Glutamatergic neuron (in vitro differentiated cells): ENCODE data around the gene SNAP25. TPM values are rescaled to one million over a fixed set of nuclear protein-coding genes. Genes with fewer than 3 reads are reported as not detected.

ENCODE experiments used
- DNase-seq: peaks from one replicate; pipeline ENCODE4 v3.0.0; 2022
- H3K27ac Mint-ChIP-seq: one replicate; pipeline ENCODE4 v1.8.0; 2020; ENCODE audit warnings: mild to moderate bottlenecking, mixed read lengths, inconsistent platforms; ENCODE audit not compliant: unreplicated experiment
- H3K27me3 Mint-ChIP-seq: one replicate; pipeline ENCODE4 v1.8.0; 2020; ENCODE audit warnings: mild to moderate bottlenecking, moderate library complexity, mixed read lengths, inconsistent platforms; ENCODE audit not compliant: unreplicated experiment
- H3K36me3 Mint-ChIP-seq: one replicate; pipeline ENCODE4 v1.8.0; 2020; ENCODE audit warnings: mild to moderate bottlenecking, mixed read lengths, inconsistent platforms; ENCODE audit not compliant: unreplicated experiment
- H3K4me1 Mint-ChIP-seq: one replicate; pipeline ENCODE4 v1.8.0; 2020; ENCODE audit warnings: mild to moderate bottlenecking, low read depth, mixed read lengths, inconsistent platforms; ENCODE audit not compliant: unreplicated experiment
- H3K4me3 Mint-ChIP-seq: one replicate; pipeline ENCODE4 v1.8.0; 2020; ENCODE audit warnings: mild to moderate bottlenecking, mixed read lengths, inconsistent platforms; ENCODE audit not compliant: unreplicated experiment
- H3K9me3 Mint-ChIP-seq: one replicate; pipeline ENCODE4 v1.8.0; 2020; ENCODE audit warnings: mild to moderate bottlenecking, moderate library complexity, mixed read lengths, inconsistent platforms; ENCODE audit not compliant: unreplicated experiment
- total RNA-seq: library from RNA; stranded (reverse); fragmentation: NEBNext Ultra II Directional; extraction: Animal tissue kit (Norgen Biotek cat#: 25700); gene quantifications from one replicate; pipeline ENCODE4 v1.2.1, GENCODE V29; 2021; ENCODE audit not compliant: unreplicated experiment
- TF ChIP-seq, protein P1 (sequence below): fragments of 200-600 bp; sonication (generic); IDR thresholded peaks from one replicate; pipeline ENCODE4 v1.5.0; 2021; ENCODE audit not compliant: partially characterized antibody, unreplicated experiment

SNAP25 gene
- total RNA-seq, 1 donor from 2014 or later, result 61.0 TPM

DNA sequence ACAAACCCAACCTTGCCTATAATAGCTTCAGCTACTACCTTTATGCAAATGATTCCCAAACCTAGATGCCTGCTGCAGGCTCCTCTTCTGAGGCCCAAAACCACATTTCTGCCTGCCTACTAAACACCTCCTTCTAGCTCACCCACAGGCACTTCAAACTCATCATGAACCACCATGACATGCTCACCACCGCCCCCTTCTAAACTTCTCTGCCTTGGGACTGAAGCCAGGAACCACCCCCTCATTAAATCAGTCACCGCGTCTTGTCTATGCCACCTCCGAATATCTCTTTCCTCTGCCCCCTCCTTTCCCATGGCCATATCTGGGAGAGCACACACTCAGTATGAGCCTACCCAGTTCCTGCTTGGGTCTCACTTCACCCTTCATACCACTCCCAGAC is 101.2 kb downstream of the SNAP25 start:
- Mint-ChIP-seq H3K4me3 (no peak overlapping the region), H3K4me1 (peaks cover 5% of the 10 kb centered on the region), H3K27me3 (peaks cover 7% of the 10 kb centered on the region), H3K36me3 (peaks cover 12% of the 10 kb centered on the region), H3K27ac (no peak overlapping the region), H3K9me3 (peaks cover 6% of the 10 kb centered on the region)
- DNase-seq, result no peak
- TF ChIP-seq, protein P1, sequence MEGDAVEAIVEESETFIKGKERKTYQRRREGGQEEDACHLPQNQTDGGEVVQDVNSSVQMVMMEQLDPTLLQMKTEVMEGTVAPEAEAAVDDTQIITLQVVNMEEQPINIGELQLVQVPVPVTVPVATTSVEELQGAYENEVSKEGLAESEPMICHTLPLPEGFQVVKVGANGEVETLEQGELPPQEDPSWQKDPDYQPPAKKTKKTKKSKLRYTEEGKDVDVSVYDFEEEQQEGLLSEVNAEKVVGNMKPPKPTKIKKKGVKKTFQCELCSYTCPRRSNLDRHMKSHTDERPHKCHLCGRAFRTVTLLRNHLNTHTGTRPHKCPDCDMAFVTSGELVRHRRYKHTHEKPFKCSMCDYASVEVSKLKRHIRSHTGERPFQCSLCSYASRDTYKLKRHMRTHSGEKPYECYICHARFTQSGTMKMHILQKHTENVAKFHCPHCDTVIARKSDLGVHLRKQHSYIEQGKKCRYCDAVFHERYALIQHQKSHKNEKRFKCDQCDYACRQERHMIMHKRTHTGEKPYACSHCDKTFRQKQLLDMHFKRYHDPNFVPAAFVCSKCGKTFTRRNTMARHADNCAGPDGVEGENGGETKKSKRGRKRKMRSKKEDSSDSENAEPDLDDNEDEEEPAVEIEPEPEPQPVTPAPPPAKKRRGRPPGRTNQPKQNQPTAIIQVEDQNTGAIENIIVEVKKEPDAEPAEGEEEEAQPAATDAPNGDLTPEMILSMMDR, result no peak

DNA sequence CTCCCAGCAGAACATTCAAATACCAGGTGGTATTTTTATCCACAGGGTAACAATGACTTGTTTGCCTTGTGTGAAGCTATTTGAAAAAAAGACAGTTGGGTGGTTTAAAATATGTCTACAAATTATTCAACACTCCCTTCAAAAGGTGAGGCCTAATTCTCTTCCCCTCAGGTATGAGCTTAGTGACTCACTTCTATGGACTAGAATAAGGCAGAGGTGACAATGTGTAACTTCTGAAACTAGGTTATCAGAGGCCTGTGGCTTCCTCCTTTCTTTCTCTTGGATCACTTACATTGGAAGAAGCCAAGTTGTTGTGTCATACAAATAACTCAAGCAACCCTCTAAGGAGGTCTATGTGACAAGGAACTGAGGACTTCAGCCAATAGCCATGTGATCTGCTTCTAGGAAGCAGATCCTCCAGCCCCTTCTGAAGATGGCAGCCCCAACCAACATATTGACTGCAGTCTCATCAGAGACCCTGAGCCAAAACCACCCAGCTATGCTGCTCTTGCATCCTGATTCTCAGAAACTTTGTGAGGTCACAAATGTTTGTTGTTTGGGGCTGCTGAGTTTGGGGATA is 102.6 kb downstream of the SNAP25 start:
- H3K4me1 Mint-ChIP-seq, result no peaks in the 10 kb centered on the region
- TF ChIP-seq, protein P1, result no peak
- no peak overlapping the region for H3K4me3 Mint-ChIP-seq
- peaks cover 11% of the 10 kb centered on the region for H3K36me3 Mint-ChIP-seq
- no peak for DNase-seq
- H3K27me3 Mint-ChIP-seq, result peaks cover 7% of the 10 kb centered on the region
- peaks cover 6% of the 10 kb centered on the region for H3K9me3 Mint-ChIP-seq
- no peak overlapping the region for H3K27ac Mint-ChIP-seq

DNA sequence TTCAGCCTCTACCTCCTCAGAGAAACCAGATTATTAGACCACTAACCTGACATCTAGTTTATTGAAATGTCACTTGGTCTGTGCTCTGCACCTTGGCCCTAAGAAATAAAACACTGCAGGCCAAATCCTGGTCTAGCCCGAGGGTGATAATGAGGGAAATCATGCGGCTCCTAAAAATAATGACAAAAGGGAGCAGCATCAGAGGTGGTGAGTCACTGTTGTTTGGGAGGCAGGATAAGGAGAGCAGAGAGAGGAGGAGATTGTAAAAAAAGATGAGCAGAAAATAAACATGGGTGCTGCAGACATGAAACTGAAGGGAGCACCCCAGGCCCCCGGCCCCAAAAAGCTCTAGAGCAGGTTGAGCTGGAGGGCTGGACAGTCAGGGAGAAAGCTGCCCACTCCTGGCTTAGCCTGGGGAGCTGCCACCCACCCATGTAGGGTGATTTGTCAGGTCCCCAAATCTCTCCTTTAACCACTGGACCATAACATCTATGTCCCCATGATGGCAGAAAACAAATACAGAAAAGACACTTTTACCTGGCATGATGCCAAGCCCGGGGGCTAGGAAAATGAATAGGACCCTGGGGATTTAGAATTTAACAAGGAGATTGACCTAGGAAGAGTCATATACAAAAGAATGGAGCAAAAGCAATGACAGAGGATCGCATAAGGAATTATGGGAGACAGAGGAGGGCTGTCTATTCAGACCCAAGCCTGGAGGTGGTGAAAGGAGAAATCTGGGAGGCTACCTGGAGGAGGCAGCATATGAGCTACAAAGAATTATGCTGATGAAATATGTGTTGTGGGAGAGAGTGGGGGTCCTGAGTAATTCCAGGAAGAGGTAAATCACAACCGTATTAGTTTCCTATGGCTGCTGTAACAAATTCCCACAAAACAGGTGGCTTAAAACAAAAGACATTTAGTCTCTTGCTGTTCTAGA is 103.7 kb downstream of the SNAP25 start:
- Mint-ChIP-seq H3K27me3 (peaks cover 4% of the 10 kb centered on the region), H3K4me3 (no peak overlapping the region), H3K27ac (no peak overlapping the region), H3K36me3 (peaks cover 7% of the 10 kb centered on the region), H3K4me1 (no peaks in the 10 kb centered on the region), H3K9me3 (peaks cover 3% of the 10 kb centered on the region)
- DNase-seq, result no peak
- TF ChIP-seq, protein P1, result no peak

DNA sequence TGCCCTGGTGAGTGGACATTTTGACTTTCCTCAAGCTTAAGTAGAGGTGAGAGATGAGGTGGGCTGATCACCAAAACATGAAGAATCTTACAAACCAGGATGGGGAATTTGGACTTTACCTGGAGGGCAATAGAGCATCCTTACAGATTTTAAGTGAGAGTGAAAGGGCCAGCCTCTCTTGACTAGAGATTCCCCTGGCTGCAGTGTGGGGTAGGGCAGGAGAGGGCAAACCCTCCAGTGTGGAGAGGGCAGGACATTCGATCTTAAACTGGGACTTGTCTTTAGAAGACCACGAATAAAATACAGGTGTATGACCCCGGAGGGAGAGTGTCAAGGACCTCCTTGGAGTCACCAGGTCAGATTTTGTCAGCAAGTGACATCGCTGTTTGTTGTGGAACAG is 105.1 kb downstream of the SNAP25 start:
- Mint-ChIP-seq H3K4me1 (peaks cover under 1% of the 10 kb centered on the region), H3K36me3 (peaks cover 7% of the 10 kb centered on the region), H3K27ac (no peak overlapping the region), H3K9me3 (no peaks in the 10 kb centered on the region), H3K4me3 (no peak overlapping the region), H3K27me3 (peaks cover 4% of the 10 kb centered on the region)
- TF ChIP-seq, protein P1, result no peak
- no peak for DNase-seq

DNA sequence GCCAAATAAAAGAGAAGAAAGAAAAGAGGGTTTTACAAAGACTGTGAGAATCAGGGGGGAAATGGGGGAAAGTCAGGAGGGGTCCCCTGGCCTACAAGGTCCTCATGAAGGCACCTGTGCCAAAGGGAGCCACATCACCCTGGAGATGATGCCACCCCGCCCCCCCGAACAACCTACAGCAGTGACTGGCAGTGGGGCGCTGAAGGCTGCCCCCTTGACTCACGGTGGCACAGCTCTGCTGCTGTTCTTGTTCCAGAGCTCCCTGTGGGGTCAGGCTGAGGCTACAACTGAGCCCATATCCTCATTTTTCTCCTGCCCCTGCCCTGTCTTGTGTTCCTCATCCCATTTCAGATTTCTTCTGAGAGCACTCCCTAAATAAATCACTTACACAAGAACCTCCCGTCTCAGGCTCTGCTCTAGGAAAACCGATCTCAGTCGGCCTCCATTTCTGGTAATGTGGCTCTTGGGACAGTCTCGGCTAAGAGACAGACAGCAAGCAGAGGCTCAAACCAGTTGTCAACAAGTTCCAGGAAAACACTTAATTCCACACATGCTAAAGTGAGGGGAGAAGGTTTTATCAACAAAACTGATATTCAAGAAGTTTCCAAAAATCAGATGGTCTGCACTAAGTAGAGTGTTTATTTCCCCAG is 105.7 kb downstream of the SNAP25 start:
- H3K4me3 Mint-ChIP-seq, result no peak overlapping the region
- TF ChIP-seq, protein P1, result no peak
- H3K27me3 Mint-ChIP-seq, result peaks cover 4% of the 10 kb centered on the region
- H3K27ac Mint-ChIP-seq, result no peak overlapping the region
- no peaks in the 10 kb centered on the region for H3K9me3 Mint-ChIP-seq
- peaks cover 7% of the 10 kb centered on the region for H3K36me3 Mint-ChIP-seq
- DNase-seq, result no peak
- H3K4me1 Mint-ChIP-seq, result peaks cover 6% of the 10 kb centered on the region
